Liver (tissue), 9 donors: ENCODE measurements around the gene PPP6R3. TPM values are rescaled to one million over a fixed set of nuclear protein-coding genes. Genes with fewer than 3 reads are reported as not detected.

Experiments used
- DNase-seq: peaks from one replicate; pipeline ENCODE4 v3.0.0-alpha.2; 2017; ENCODE audit warnings: low spot score
- H3K27ac ChIP-seq, 2 donors: one replicate each; pipeline ENCODE4 v1.7.0; 2013; ENCODE audit warnings: inconsistent platforms in 2 of 2, low read length in 2 of 2, control low read depth in 1 of 2, low read depth in 1 of 2, mild to moderate bottlenecking in 1 of 2
- H3K27me3 ChIP-seq, 4 donors: one replicate each; pipeline versions ENCODE4 v1.6.1 to v1.7.0; 2013; ENCODE audit warnings: low read length in 3 of 4, inconsistent platforms in 1 of 4, mild to moderate bottlenecking in 1 of 4, moderate library complexity in 1 of 4; ENCODE audit not compliant: control insufficient read depth in 4 of 4, insufficient read depth in 4 of 4
- H3K36me3 ChIP-seq, 4 donors: one replicate each; pipeline versions ENCODE4 v1.6.1 to v1.7.0; 2013; ENCODE audit warnings: low read length in 3 of 4, mild to moderate bottlenecking in 3 of 4, low read depth in 1 of 4, moderate library complexity in 1 of 4; ENCODE audit not compliant: control insufficient read depth in 4 of 4, insufficient read depth in 3 of 4
- H3K4me1 ChIP-seq, 4 donors: one replicate each; pipeline versions ENCODE4 v1.6.1 to v1.7.0; 2013; ENCODE audit warnings: low read length in 3 of 4, mild to moderate bottlenecking in 3 of 4, moderate library complexity in 1 of 4; ENCODE audit not compliant: control insufficient read depth in 4 of 4, insufficient read depth in 4 of 4
- H3K4me3 ChIP-seq, 3 donors: one replicate each; pipeline versions ENCODE4 v1.6.1 to v1.7.0; 2013; ENCODE audit warnings: low read length in 3 of 3, control low read depth in 1 of 3, low read depth in 1 of 3, mild to moderate bottlenecking in 1 of 3
- H3K9ac ChIP-seq, 2 donors: one replicate each; pipeline ENCODE4 v1.7.0; 2013; ENCODE audit warnings: low read length in 2 of 2, mild to moderate bottlenecking in 2 of 2, moderate library complexity in 2 of 2, control low read depth in 1 of 2, low read depth in 1 of 2
- H3K9me3 ChIP-seq, 4 donors: one replicate each; pipeline versions ENCODE4 v1.6.1 to v1.7.0; 2013; ENCODE audit warnings: low read length in 3 of 4; ENCODE audit not compliant: control insufficient read depth in 4 of 4
- ATF3 ChIP-seq: IDR thresholded peaks from 2 replicates; pipeline ENCODE4 v1.6.1; 2016; ENCODE audit warnings: antibody characterized with exemption
- EGR1 ChIP-seq, 2 donors: IDR thresholded peaks; 2 replicates each; pipeline ENCODE4 v1.6.1; 2016 to 2018; ENCODE audit warnings: antibody characterized with exemption in 2 of 2, low read depth in 2 of 2
- FOXA1 ChIP-seq: IDR thresholded peaks from 2 replicates; pipeline ENCODE4 v1.6.1; 2016; ENCODE audit warnings: antibody characterized with exemption
- FOXA2 ChIP-seq: IDR thresholded peaks from 2 replicates; pipeline ENCODE4 v1.6.1; 2016; ENCODE audit warnings: antibody characterized with exemption
- GABPA ChIP-seq, 2 donors: IDR thresholded peaks in 1 of 2; conservative IDR thresholded peaks in 1 of 2; 2 replicates each; pipeline ENCODE4 v1.6.1; 2016; ENCODE audit warnings: antibody characterized with exemption in 2 of 2, mild to moderate bottlenecking in 1 of 2, moderate library complexity in 1 of 2
- HNF4A ChIP-seq, 2 donors: conservative IDR thresholded peaks; 2 replicates each; pipeline ENCODE4 v1.6.1; 2016; ENCODE audit warnings: antibody characterized with exemption in 2 of 2, mild to moderate bottlenecking in 2 of 2
- HNF4G ChIP-seq: IDR thresholded peaks from 2 replicates; pipeline ENCODE4 v1.6.1; 2016; ENCODE audit warnings: antibody characterized with exemption
- JUND ChIP-seq, 2 donors: IDR thresholded peaks; 2 replicates each; pipeline ENCODE4 v1.6.1; 2016; ENCODE audit warnings: antibody characterized with exemption in 2 of 2
- MAX ChIP-seq: IDR thresholded peaks from 2 replicates; pipeline ENCODE4 v1.6.1; 2016; ENCODE audit warnings: antibody characterized with exemption
- NR2F2 ChIP-seq: IDR thresholded peaks from 2 replicates; pipeline ENCODE4 v1.6.1; 2016; ENCODE audit warnings: antibody characterized with exemption
- RAD21 ChIP-seq, 2 donors: IDR thresholded peaks; 2 replicates each; pipeline ENCODE4 v1.6.1; 2016; ENCODE audit warnings: antibody characterized with exemption in 2 of 2, mild to moderate bottlenecking in 2 of 2
- REST ChIP-seq: IDR thresholded peaks from 2 replicates; pipeline ENCODE4 v1.6.1; 2016; ENCODE audit warnings: antibody characterized with exemption, mild to moderate bottlenecking
- RXRA ChIP-seq, 2 donors: IDR thresholded peaks; 2 replicates each; pipeline ENCODE4 v1.6.1; 2017 to 2018; ENCODE audit warnings: antibody characterized with exemption in 2 of 2, mild to moderate bottlenecking in 1 of 2
- SP1 ChIP-seq: IDR thresholded peaks from 2 replicates; pipeline ENCODE4 v1.6.1; 2018; ENCODE audit warnings: antibody characterized with exemption, mild to moderate bottlenecking
- TAF1 ChIP-seq: conservative IDR thresholded peaks from 2 replicates; pipeline ENCODE4 v1.6.1; 2016; ENCODE audit warnings: antibody characterized with exemption, mild to moderate bottlenecking
- YY1 ChIP-seq: IDR thresholded peaks from 2 replicates; pipeline ENCODE4 v1.6.1; 2016; ENCODE audit warnings: antibody characterized with exemption, mild to moderate bottlenecking
- WGBS: extraction: QIAGEN DNeasy Blood & Tissue Kit; methylation state at CpG from one replicate; pipeline ENCODE4 v1.1.7; 2013; 5-methylcytosine and 5-hydroxymethylcytosine counted together
- polyA plus RNA-seq, 2 donors: library from polyadenylated mRNA; stranded (reverse) in 1 of 2; unstranded in 1 of 2; fragments of 200-250 nt in 1 of 2; fragments of >200 nt in 1 of 2; fragmentation: Nextera tagmentation in 1 of 2; extraction: Ambion mirVana in 1 of 2; gene quantifications; one replicate each; pipeline versions ENCODE4 v1.2.1 to v1.2.3, GENCODE V29; 2013 to 2015
- total RNA-seq, 2 donors: library from RNA; depleted of rRNA; stranded (reverse); fragments of >200 nt; gene quantifications; one replicate each; pipeline ENCODE4 v1.2.3, GENCODE V29; 2014
- TF ChIP-seq, protein P1 (sequence below): fragments of 150-350 bp; IDR thresholded peaks from 2 replicates; pipeline ENCODE4 v1.5.1; 2017; ENCODE audit warnings: improper control_type of control experiment, low read depth, low read length; ENCODE audit not compliant: missing input control
- donor health status: healthy.
- donor health status: healthy.
- donor health status: healthy.
- donor health status: healthy.
- donor health status: healthy.

PPP6R3 gene
- total and polyA plus RNA-seq, 4 donors, result 12.3 to 101 (median 58.1) TPM

GRCh38 chr11:68454767-68455166 lies 5.8 kb upstream of the PPP6R3 start:
- DNase-seq, result no peak
- no peaks in the 10 kb centered on the region for H3K36me3 ChIP-seq
- WGBS, result 76% methylated on average over 8 of the region's 8 CpGs
- no peaks in the 10 kb centered on the region for H3K9me3 ChIP-seq
- no peaks in the 10 kb centered on the region for H3K27me3 ChIP-seq
- no peak overlapping the region for H3K9ac ChIP-seq
- TF ChIP-seq HNF4A (conservative IDR thresholded peaks at IDR 0.05) (no peak), EGR1 (IDR thresholded peaks at IDR 0.05; ENCODE audit: low read depth in 2 of 2) (no peak), ATF3 (no peak), FOXA1 (no peak), FOXA2 (no peak), REST (no peak), NR2F2 (no peak), YY1 (no peak), RXRA (IDR thresholded peaks at IDR 0.05) (no peak), GABPA (IDR thresholded peaks at IDR 0.05 in 1 of 2, conservative IDR thresholded peaks at IDR 0.05 in 1 of 2) (no peak), TAF1 (no peak), RAD21 (IDR thresholded peaks at IDR 0.05) (no peak), SP1 (no peak), MAX (no peak)
- H3K27ac ChIP-seq, result no peak overlapping the region
- H3K4me3 ChIP-seq, result no peak overlapping the region
- H3K4me1 ChIP-seq, result peaks cover 4 to 20% (median 10%) of the 10 kb centered on the region in 4 donors

- H3K27ac ChIP-seq, result peak overlapping the region in 1 of 2 donors; percentile 46
- peaks cover 4 to 21% (median 12%) of the 10 kb centered on the region in 4 donors for H3K4me1 ChIP-seq
- no peaks in the 10 kb centered on the region for H3K27me3 ChIP-seq
- TF ChIP-seq EGR1 (IDR thresholded peaks at IDR 0.05; ENCODE audit: low read depth in 2 of 2) (no peak), FOXA2 (no peak), TAF1 (no peak), RAD21 (IDR thresholded peaks at IDR 0.05) (no peak), JUND (IDR thresholded peaks at IDR 0.05) (no peak), RXRA (IDR thresholded peaks at IDR 0.05) (no peak), HNF4A (conservative IDR thresholded peaks at IDR 0.05) (no peak), REST (no peak), FOXA1 (no peak), HNF4G (no peak)
- TF ChIP-seq, protein P1, sequence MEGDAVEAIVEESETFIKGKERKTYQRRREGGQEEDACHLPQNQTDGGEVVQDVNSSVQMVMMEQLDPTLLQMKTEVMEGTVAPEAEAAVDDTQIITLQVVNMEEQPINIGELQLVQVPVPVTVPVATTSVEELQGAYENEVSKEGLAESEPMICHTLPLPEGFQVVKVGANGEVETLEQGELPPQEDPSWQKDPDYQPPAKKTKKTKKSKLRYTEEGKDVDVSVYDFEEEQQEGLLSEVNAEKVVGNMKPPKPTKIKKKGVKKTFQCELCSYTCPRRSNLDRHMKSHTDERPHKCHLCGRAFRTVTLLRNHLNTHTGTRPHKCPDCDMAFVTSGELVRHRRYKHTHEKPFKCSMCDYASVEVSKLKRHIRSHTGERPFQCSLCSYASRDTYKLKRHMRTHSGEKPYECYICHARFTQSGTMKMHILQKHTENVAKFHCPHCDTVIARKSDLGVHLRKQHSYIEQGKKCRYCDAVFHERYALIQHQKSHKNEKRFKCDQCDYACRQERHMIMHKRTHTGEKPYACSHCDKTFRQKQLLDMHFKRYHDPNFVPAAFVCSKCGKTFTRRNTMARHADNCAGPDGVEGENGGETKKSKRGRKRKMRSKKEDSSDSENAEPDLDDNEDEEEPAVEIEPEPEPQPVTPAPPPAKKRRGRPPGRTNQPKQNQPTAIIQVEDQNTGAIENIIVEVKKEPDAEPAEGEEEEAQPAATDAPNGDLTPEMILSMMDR, result no peak
- H3K9me3 ChIP-seq, result no peaks in the 10 kb centered on the region
- 81% methylated on average over 8 of the region's 8 CpGs for WGBS
- DNase-seq, result no peak
- no peak overlapping the region for H3K9ac ChIP-seq
- no peak overlapping the region for H3K4me3 ChIP-seq
- no peaks in the 10 kb centered on the region for H3K36me3 ChIP-seq
These were observed 5.1 kb upstream of the PPP6R3 start for GRCh38 chr11:68455485-68455884.
